Suprapubic skin (tissue), 4 donors: ENCODE measurements around the gene AMPD2. TPM values are rescaled to one million over a fixed set of nuclear protein-coding genes. Genes with fewer than 3 reads are reported as not detected.

Experiments used
- DNase-seq, 2 donors: peaks; one replicate each; pipeline ENCODE4 v3.0.0-alpha.2; 2019; ENCODE audit warnings: low spot score in 2 of 2
- H3K27ac ChIP-seq: fragments of 200-600 bp; sonication (generic); one replicate; pipeline ENCODE4 v1.5.1; 2019
- H3K27me3 ChIP-seq: fragments of 200-600 bp; sonication (generic); one replicate; pipeline ENCODE4 v1.5.1; 2019
- H3K36me3 ChIP-seq: fragments of 200-600 bp; sonication (generic); one replicate; pipeline ENCODE4 v1.5.1; 2019
- H3K4me1 ChIP-seq: fragments of 200-600 bp; sonication (generic); one replicate; pipeline ENCODE4 v1.5.1; 2019
- H3K4me3 ChIP-seq: fragments of 200-600 bp; sonication (generic); one replicate; pipeline ENCODE4 v1.5.1; 2019; ENCODE audit warnings: mild to moderate bottlenecking
- H3K9me3 ChIP-seq: fragments of 200-600 bp; sonication (generic); one replicate; pipeline ENCODE4 v1.5.1; 2019
- CTCF ChIP-seq, 2 donors: fragments of 200-600 bp in 1 of 2; fragments of 450-650 bp in 1 of 2; sonication (generic) in 1 of 2; IDR thresholded peaks; one replicate each; pipeline ENCODE4 v1.5.1; 2016 to 2019; ENCODE audit warnings: antibody characterized with exemption in 2 of 2, mild to moderate bottlenecking in 1 of 2, moderate library complexity in 1 of 2
- EP300 ChIP-seq: sonication (generic); formaldehyde crosslinking; IDR thresholded peaks from one replicate; pipeline ENCODE4 v1.6.1; 2017; ENCODE audit warnings: antibody characterized with exemption
- POLR2A ChIP-seq, 2 donors: fragments of 450-650 bp; IDR thresholded peaks; one replicate each; pipeline ENCODE4 v1.6.1; 2017; ENCODE audit warnings: antibody characterized with exemption in 2 of 2, mild to moderate bottlenecking in 2 of 2, moderate library complexity in 2 of 2
- POLR2AphosphoS5 ChIP-seq, 3 donors: sonication (generic); formaldehyde crosslinking; IDR thresholded peaks; one replicate each; pipeline ENCODE4 v1.6.1; 2017; ENCODE audit warnings: antibody characterized with exemption in 3 of 3
- WGBS: methylation state at CpG from one replicate; pipeline ENCODE4 v1.1.5; 2018; 5-methylcytosine and 5-hydroxymethylcytosine counted together
- total RNA-seq, 4 donors: library from RNA; depleted of rRNA; stranded (reverse); fragments of >200 nt; gene quantifications; one replicate each; pipeline ENCODE4 v1.1.0, GENCODE V29; 2016

AMPD2 gene
- total RNA-seq, 4 donors from 2014 or later, result 48.4 to 69.1 (median 58.1) TPM

GRCh38 chr1:109592916-109593315 is 26.7 kb upstream of the AMPD2 start:
- Histone ChIP-seq H3K9me3 (no peaks in the 10 kb centered on the region), H3K4me3 (no peak overlapping the region), H3K4me1 (no peaks in the 10 kb centered on the region), H3K36me3 (peaks cover 74% of the 10 kb centered on the region), H3K27me3 (no peaks in the 10 kb centered on the region), H3K27ac (no peak overlapping the region)
- TF ChIP-seq POLR2A (IDR thresholded peaks at IDR 0.05), result no peak
- TF ChIP-seq EP300, result no peak
- no peak for TF ChIP-seq POLR2AphosphoS5 (IDR thresholded peaks at IDR 0.05)
- no peak for TF ChIP-seq CTCF (IDR thresholded peaks at IDR 0.05)
- DNase-seq, result no peak

- TF ChIP-seq EP300, result no peak
- no peak for TF ChIP-seq POLR2AphosphoS5 (IDR thresholded peaks at IDR 0.05)
- no peak for TF ChIP-seq POLR2A (IDR thresholded peaks at IDR 0.05)
- TF ChIP-seq CTCF (IDR thresholded peaks at IDR 0.05), result no peak
- no peaks in the 10 kb centered on the region for H3K9me3 ChIP-seq
- no peak overlapping the region for H3K27ac ChIP-seq
- no peaks in the 10 kb centered on the region for H3K27me3 ChIP-seq
- 92% methylated on average over 2 of the region's 2 CpGs for WGBS
- H3K36me3 ChIP-seq, result peaks cover 54% of the 10 kb centered on the region
- DNase-seq, result no peak
- no peak overlapping the region for H3K4me3 ChIP-seq
- no peaks in the 10 kb centered on the region for H3K4me1 ChIP-seq
These were observed 24.1 kb upstream of the AMPD2 start for GRCh38 chr1:109595531-109595930.

- H3K4me3 ChIP-seq, result no peak overlapping the region
- WGBS, result 86% methylated on average over 1 of the region's 1 CpG
- no peaks in the 10 kb centered on the region for H3K9me3 ChIP-seq
- no peak for DNase-seq
- H3K27ac ChIP-seq, result no peak overlapping the region
- TF ChIP-seq EP300, result no peak
- TF ChIP-seq POLR2A (IDR thresholded peaks at IDR 0.05), result no peak
- no peak for TF ChIP-seq CTCF (IDR thresholded peaks at IDR 0.05)
- no peak for TF ChIP-seq POLR2AphosphoS5 (IDR thresholded peaks at IDR 0.05)
- H3K4me1 ChIP-seq, result no peaks in the 10 kb centered on the region
- peaks cover 28% of the 10 kb centered on the region for H3K36me3 ChIP-seq
- H3K27me3 ChIP-seq, result no peaks in the 10 kb centered on the region
These were observed 21.5 kb upstream of the AMPD2 start for GRCh38 chr1:109598156-109598555.

GRCh38 chr1:109598655-109599054 is 21.0 kb upstream of the AMPD2 start:
- DNase-seq, result no peak
- no peak overlapping the region for H3K27ac ChIP-seq

GRCh38 chr1:109603229-109603628 is 16.4 kb upstream of the AMPD2 start:
- no peaks in the 10 kb centered on the region for H3K9me3 ChIP-seq
- TF ChIP-seq POLR2AphosphoS5 (IDR thresholded peaks at IDR 0.05) (no peak), POLR2A (IDR thresholded peaks at IDR 0.05) (no peak), EP300 (no peak), CTCF (IDR thresholded peaks at IDR 0.05) (no peak)
- WGBS, result 91% methylated on average over 3 of the region's 3 CpGs

More at GRCh38 chr1:109598655-109599054, 21.0 kb upstream of the AMPD2 start:
- 90% methylated on average over 5 of the region's 5 CpGs for WGBS
- H3K27me3 ChIP-seq, result no peaks in the 10 kb centered on the region
- no peaks in the 10 kb centered on the region for H3K4me1 ChIP-seq
- H3K9me3 ChIP-seq, result no peaks in the 10 kb centered on the region
- peaks cover 23% of the 10 kb centered on the region for H3K36me3 ChIP-seq
- no peak overlapping the region for H3K4me3 ChIP-seq
- TF ChIP-seq EP300, result no peak
- no peak for TF ChIP-seq POLR2A (IDR thresholded peaks at IDR 0.05)
- TF ChIP-seq CTCF (IDR thresholded peaks at IDR 0.05), result no peak

More at GRCh38 chr1:109603229-109603628, 16.4 kb upstream of the AMPD2 start:
- H3K27me3 ChIP-seq, result no peaks in the 10 kb centered on the region
- DNase-seq, result no peak
- no peak overlapping the region for H3K27ac ChIP-seq
- H3K36me3 ChIP-seq, result peaks cover 7% of the 10 kb centered on the region
- H3K4me1 ChIP-seq, result no peaks in the 10 kb centered on the region
- H3K4me3 ChIP-seq, result no peak overlapping the region
